ENCODE data around the gene ADCY4. TPM values are rescaled to one million over a fixed set of nuclear protein-coding genes. Genes with fewer than 3 reads are reported as not detected.

Gene ADCY4
- total and polyA plus RNA-seq, 2 of the 13 experiments (the other 11 are each of a cell fraction or from before 2014, with no cell fraction given) = 0.03 TPM; not detected in 1

- TF ChIP-seq TSC22D2 (CRISPR knock-in tag; IDR thresholded peaks at IDR 0.05; ENCODE audit: borderline replicate concordance) (no peak), MTA1 (CRISPR knock-in tag; IDR thresholded peaks at IDR 0.05; ENCODE audit: borderline replicate concordance) (0 out of 2 replicates have a peak, but pooled peaks have one; percentile 16), PATZ1 (CRISPR knock-in tag; IDR thresholded peaks at IDR 0.05) (no peak), ZNF772 (CRISPR knock-in tag; IDR thresholded peaks at IDR 0.05) (no peak), CC2D1A (CRISPR knock-in tag; IDR thresholded peaks at IDR 0.05) (no peak), ZSCAN20 (CRISPR knock-in tag; IDR thresholded peaks at IDR 0.05; ENCODE audit: borderline replicate concordance) (no peak), MEIS1 (CRISPR knock-in tag; IDR thresholded peaks at IDR 0.05; ENCODE audit: borderline replicate concordance) (peak; percentile 35; the same call in 1 of the 2 replicates), ZSCAN25 (CRISPR knock-in tag; IDR thresholded peaks at IDR 0.05) (no peak), MED1 (CRISPR knock-in tag; IDR thresholded peaks at IDR 0.05) (no peak), ZNF224 (CRISPR knock-in tag; IDR thresholded peaks at IDR 0.05) (no peak), ZNF709 (CRISPR knock-in tag; IDR thresholded peaks at IDR 0.05) (no peak), ESRRA (CRISPR knock-in tag; IDR thresholded peaks at IDR 0.05; ENCODE audit: low read depth) (0 out of 2 replicates have a peak, but pooled peaks have one; percentile 29), E2F2 (CRISPR knock-in tag; IDR thresholded peaks at IDR 0.05; ENCODE audit: borderline replicate concordance) (no peak), PHF21A (CRISPR knock-in tag; IDR thresholded peaks at IDR 0.05) (no peak), ATF7-NPFF (CRISPR knock-in tag; IDR thresholded peaks at IDR 0.05; ENCODE audit: low read depth) (no peak), CREM (IDR thresholded peaks at IDR 0.05) (no peak), CREM (CRISPR knock-in tag; IDR thresholded peaks at IDR 0.05) (no peak), PCBP2 (optimal IDR thresholded peaks at IDR 0.05; ENCODE audit: low read depth, low read length, poor library complexity, severe bottlenecking) (no peak), CBFB (CRISPR knock-in tag; IDR thresholded peaks at IDR 0.05) (no peak), BHLHE40 (IDR thresholded peaks at IDR 0.05; ENCODE audit: low read length) (no peak), ZNF652 (CRISPR knock-in tag; IDR thresholded peaks at IDR 0.05; ENCODE audit: borderline replicate concordance, low read depth) (peak; percentile 91), POLR2AphosphoS5 (IDR thresholded peaks at IDR 0.05; ENCODE audit: low read depth, low read length) (peak; percentile 40; the same call in 1 of the 2 replicates), GTF3A (CRISPR knock-in tag; conservative IDR thresholded peaks at IDR 0.05) (0 out of 2 replicates have a peak, but pooled peaks have one; percentile 43), ZSCAN29 (CRISPR knock-in tag; conservative IDR thresholded peaks at IDR 0.05) (0 out of 2 replicates have a peak, but pooled peaks have one; percentile 38), NONO (IDR thresholded peaks at IDR 0.05) (no peak), NONO (CRISPR knock-in tag; conservative IDR thresholded peaks at IDR 0.05) (peak; percentile 52; the same call in 1 of the 2 replicates), ZNF280B (CRISPR knock-in tag; IDR thresholded peaks at IDR 0.05; ENCODE audit: borderline replicate concordance) (no peak), ZBTB20 (CRISPR knock-in tag; IDR thresholded peaks at IDR 0.05; ENCODE audit: borderline replicate concordance, low read depth) (no peak)
Measured at GRCh38 chr14:24291446-24292117, 43.3 kb downstream of the ADCY4 start (continued).

Measured in HepG2 (cell line).